Motor neuron (in vitro differentiated cells): Measurements from ENCODE around the gene IGF2BP1. TPM values are rescaled to one million over a fixed set of nuclear protein-coding genes. Genes with fewer than 3 reads are reported as not detected.
"Not testable (repeated sequence)": the region's sequence is repeated elsewhere in the genome, so short reads cannot be mapped to it uniquely, and the experiment has no call there.

ENCODE experiments used
- ATAC-seq, 8 experiments: fragments of 200-7000 bp; cut with Tn5 transposase; replicated peaks in 6 of 8; 2 replicates each; pipeline ENCODE4 v1.8.0; 2021; ENCODE audit warnings: mild to moderate bottlenecking in 8 of 8, moderate library complexity in 8 of 8
- H3K27ac ChIP-seq, 2 donors: fragments of 250-450 bp; sonication (Bioruptor Pico); 2 replicates each; pipeline ENCODE4 v1.9.0; 2021; ENCODE audit warnings: antibody characterized with exemption in 2 of 2, mild to moderate bottlenecking in 2 of 2, moderate library complexity in 1 of 2
- H3K4me1 ChIP-seq, 2 donors: fragments of 250-450 bp; sonication (Bioruptor Pico); replicated peaks in 1 of 2; 2 replicates each; pipeline ENCODE4 v1.6.1; 2021; ENCODE audit warnings: antibody characterized with exemption in 2 of 2, mild to moderate bottlenecking in 2 of 2, moderate library complexity in 1 of 2
- H3K4me3 ChIP-seq, 5 donors: fragments of 250-450 bp; sonication (Bioruptor Pico); 2 replicates each; pipeline ENCODE4 v1.9.0; 2021; ENCODE audit warnings: antibody characterized with exemption in 5 of 5, mild to moderate bottlenecking in 5 of 5, moderate library complexity in 4 of 5
- WGBS, 10 experiments: fragments of 450-650 bp; shearing (Covaris generic); methylation state at CpG; one replicate each; pipeline ENCODE4 v1.0.0; 2022; 5-methylcytosine and 5-hydroxymethylcytosine counted together
- in situ Hi-C, 9 experiments: fragments of 400-800 bp; cut with MboI; loops; one replicate each; pipeline ENCODE4 v1.15.0; 2021; ENCODE audit warnings: low sequenced_read_pairs in 9 of 9, low pct_unique_long_range_greater_than_20kb in 2 of 9; ENCODE audit not compliant: unreplicated experiment in 9 of 9
- total RNA-seq, 8 experiments: library from RNA; unstranded; fragments of 300-600 nt; gene quantifications; 2 replicates each; pipeline versions ENCODE4 v1.2.3 to v1.2.4, GENCODE V29; 2022

Gene IGF2BP1
- total RNA-seq, 8 experiments from 2014 or later = 4.0 to 107 (median 18.1) TPM

- H3K4me1 ChIP-seq = peaks cover 25 to 28% of the 10 kb centered on the region in 2 donors
- in situ Hi-C loops = no loop called here
- H3K27ac ChIP-seq = no peak overlapping the region
- peak in 6 of 8 experiments; percentile 1 to 48 (median 23) for ATAC-seq
- 0 to 84% (median 74%) methylated on average over 1 to 8 of the region's 11 CpGs; no CpG with 5 or more reads in 3 of the 10 experiments for WGBS, 10 experiments
- no peak overlapping the region for H3K4me3 ChIP-seq
These were observed 19.0 kb downstream of the IGF2BP1 start for GRCh38 chr17:49015924-49016774.

GRCh38 chr17:49016775-49017463, 19.7 kb downstream of the IGF2BP1 start:
- H3K27ac ChIP-seq = no peak overlapping the region
- H3K4me3 ChIP-seq = no peak overlapping the region
- in situ Hi-C loops = no loop called here
- ATAC-seq = peak; percentile 29 to 93 (median 49)
- 0 to 100% (median 90%) methylated on average over 1 to 2 of the region's 16 CpGs; no CpG with 5 or more reads in 3 of the 10 experiments for WGBS, 10 experiments
- H3K4me1 ChIP-seq = peaks cover 33 to 35% of the 10 kb centered on the region in 2 donors

- Histone ChIP-seq H3K27ac (no peak overlapping the region), H3K4me1 (peaks cover 24 to 28% of the 10 kb centered on the region in 2 donors), H3K4me3 (no peak overlapping the region)
- in situ Hi-C loops = no loop called here
- 80 to 100% (median 88%) methylated on average over 1 to 4 of the region's 4 CpGs; no CpG with 5 or more reads in 2 of the 10 experiments for WGBS, 10 experiments
- ATAC-seq = no peak
These were observed 21.0 kb downstream of the IGF2BP1 start for GRCh38 chr17:49018116-49018612.

GRCh38 chr17:49018748-49019147, 21.6 kb downstream of the IGF2BP1 start:
- ATAC-seq = no peak
- Histone ChIP-seq H3K4me1 (peaks cover 18 to 28% of the 10 kb centered on the region in 2 donors), H3K4me3 (no peak overlapping the region), H3K27ac (no peak overlapping the region)
- 80 to 100% (median 88%) methylated on average over 1 of the region's 1 CpG; no CpG with 5 or more reads in 7 of the 10 experiments for WGBS, 10 experiments
- in situ Hi-C loops = no loop called here

- ATAC-seq = no peak
- H3K4me3 ChIP-seq = no peak overlapping the region
- H3K4me1 ChIP-seq = peaks cover 15 to 23% of the 10 kb centered on the region in 2 donors
- 28 to 98% (median 74%) methylated on average over 1 to 8 of the region's 8 CpGs; no CpG with 5 or more reads in 1 of the 10 experiments for WGBS, 10 experiments
- H3K27ac ChIP-seq = peak overlapping the region in 1 of 2 donors; percentile 21
- in situ Hi-C loops = loop anchor here in 1 of 9 experiments (10.0 kb wide), 1 partner anchor 66 kb away; no protein-coding TSS in a partner anchor
These were observed 23.4 kb downstream of the IGF2BP1 start for GRCh38 chr17:49020609-49021008.

- in situ Hi-C loops = loop anchor here in 1 of 9 experiments (10.0 kb wide), 1 partner anchor 66 kb away; no protein-coding TSS in a partner anchor
- Histone ChIP-seq H3K27ac (peak overlapping the region in 1 of 2 donors; percentile 21), H3K4me3 (no peak overlapping the region), H3K4me1 (peaks cover 15 to 23% of the 10 kb centered on the region in 2 donors)
- ATAC-seq = no peak
- 45% methylated on average over 3 of the region's 5 CpGs; no CpG with 5 or more reads in 9 of the 10 experiments for WGBS, 10 experiments
These were observed 24.0 kb downstream of the IGF2BP1 start for GRCh38 chr17:49021095-49021767.

- 90 to 100% (median 100%) methylated on average over 1 to 2 of the region's 2 CpGs; no CpG with 5 or more reads in 7 of the 10 experiments for WGBS, 10 experiments
- ATAC-seq = no peak
- Histone ChIP-seq H3K4me3 (no peak overlapping the region), H3K27ac (no peak overlapping the region), H3K4me1 (peaks cover 15 to 23% of the 10 kb centered on the region in 2 donors)
- in situ Hi-C loops = loop anchor here in 1 of 9 experiments (10.0 kb wide), 1 partner anchor 67 kb away; no protein-coding TSS in a partner anchor
These were observed 24.6 kb downstream of the IGF2BP1 start for GRCh38 chr17:49021768-49022103.

- H3K4me1 ChIP-seq = peaks cover 15 to 23% of the 10 kb centered on the region in 2 donors
- WGBS, 10 experiments = 40 to 100% (median 49%) methylated on average over 1 to 3 of the region's 6 CpGs; no CpG with 5 or more reads in 7 of the 10 experiments
- H3K27ac ChIP-seq = peak overlapping the region in 1 of 2 donors; percentile 17
- ATAC-seq = peak; percentile 29 to 93 (median 57)
- in situ Hi-C loops = loop anchor here in 1 of 9 experiments (10.0 kb wide), 1 partner anchor 68 kb away; no protein-coding TSS in a partner anchor
- no peak overlapping the region for H3K4me3 ChIP-seq
These were observed 25.3 kb downstream of the IGF2BP1 start for GRCh38 chr17:49022391-49022941.

GRCh38 chr17:49024523-49024922, 27.3 kb downstream of the IGF2BP1 start:
- no peak overlapping the region for H3K4me3 ChIP-seq
- 0 to 100% (median 72%) methylated on average over 1 to 3 of the region's 3 CpGs; no CpG with 5 or more reads in 2 of the 10 experiments for WGBS, 10 experiments
- in situ Hi-C loops = loop anchor here in 1 of 9 experiments (10.0 kb wide), 1 partner anchor 70 kb away; no protein-coding TSS in a partner anchor
- H3K4me1 ChIP-seq = peaks cover 15 to 21% of the 10 kb centered on the region in 2 donors
- ATAC-seq = no peak
- H3K27ac ChIP-seq = no peak overlapping the region

GRCh38 chr17:49026447-49026846, 29.3 kb downstream of the IGF2BP1 start:
- WGBS, 10 experiments = 100% methylated on average over 2 of the region's 4 CpGs; no CpG with 5 or more reads in 9 of the 10 experiments

GRCh38 chr17:49028271-49028670, 31.1 kb downstream of the IGF2BP1 start:
- WGBS, 10 experiments = 29 to 100% (median 100%) methylated on average over 1 of the region's 1 CpG; no CpG with 5 or more reads in 4 of the 10 experiments
- in situ Hi-C loops = loop anchor here in 2 of 9 experiments (10.0 to 25.0 kb wide), 2 partner anchors 73 to 216 kb away; partner anchors contain the start of gene TTLL6 (in 1 of the 2)
- Histone ChIP-seq H3K4me1 (peaks cover 2 to 6% of the 10 kb centered on the region in 2 donors), H3K27ac (no peak overlapping the region), H3K4me3 (no peak overlapping the region)
- no peak for ATAC-seq

More at GRCh38 chr17:49026447-49026846, 29.3 kb downstream of the IGF2BP1 start:
- peaks cover 8 to 11% of the 10 kb centered on the region in 2 donors for H3K4me1 ChIP-seq
- in situ Hi-C loops = loop anchor here in 2 of 9 experiments (10.0 to 25.0 kb wide), 2 partner anchors 72 to 214 kb away; partner anchors contain the start of gene TTLL6 (in 1 of the 2)
- H3K4me3 ChIP-seq, ATAC-seq, H3K27ac ChIP-seq: not testable (repeated sequence)
